SU-DHL-6 (cell line): ENCODE data around the gene LIX1.

Experiments
- EZH2phosphoT487 ChIP-seq: fragments of 200-600 bp; sonication (generic), shearing (Covaris generic); conservative IDR thresholded peaks from 2 replicates; pipeline ENCODE4 v1.6.1; 2018; ENCODE audit warnings: mild to moderate bottlenecking, antibody characterized with exemption, low read length, moderate library complexity, mixed read lengths
- TF ChIP-seq, protein P1 (sequence below): fragments of 200-600 bp; sonication (generic); IDR thresholded peaks from one replicate; pipeline ENCODE4 v1.5.1; 2017; ENCODE audit warnings: antibody characterized with exemption, mild to moderate bottlenecking, low read length, moderate library complexity; ENCODE audit not compliant: insufficient read depth, poor library complexity, severe bottlenecking

- TF ChIP-seq, protein P1, sequence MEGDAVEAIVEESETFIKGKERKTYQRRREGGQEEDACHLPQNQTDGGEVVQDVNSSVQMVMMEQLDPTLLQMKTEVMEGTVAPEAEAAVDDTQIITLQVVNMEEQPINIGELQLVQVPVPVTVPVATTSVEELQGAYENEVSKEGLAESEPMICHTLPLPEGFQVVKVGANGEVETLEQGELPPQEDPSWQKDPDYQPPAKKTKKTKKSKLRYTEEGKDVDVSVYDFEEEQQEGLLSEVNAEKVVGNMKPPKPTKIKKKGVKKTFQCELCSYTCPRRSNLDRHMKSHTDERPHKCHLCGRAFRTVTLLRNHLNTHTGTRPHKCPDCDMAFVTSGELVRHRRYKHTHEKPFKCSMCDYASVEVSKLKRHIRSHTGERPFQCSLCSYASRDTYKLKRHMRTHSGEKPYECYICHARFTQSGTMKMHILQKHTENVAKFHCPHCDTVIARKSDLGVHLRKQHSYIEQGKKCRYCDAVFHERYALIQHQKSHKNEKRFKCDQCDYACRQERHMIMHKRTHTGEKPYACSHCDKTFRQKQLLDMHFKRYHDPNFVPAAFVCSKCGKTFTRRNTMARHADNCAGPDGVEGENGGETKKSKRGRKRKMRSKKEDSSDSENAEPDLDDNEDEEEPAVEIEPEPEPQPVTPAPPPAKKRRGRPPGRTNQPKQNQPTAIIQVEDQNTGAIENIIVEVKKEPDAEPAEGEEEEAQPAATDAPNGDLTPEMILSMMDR: no peak
- no peak for TF ChIP-seq EZH2phosphoT487
These were observed 36.2 kb downstream of the LIX1 start for GRCh38 chr5:97106216-97106581.
